ENCODE results near the gene MGA. TPM values are rescaled to one million over a fixed set of nuclear protein-coding genes. Genes with fewer than 3 reads are reported as not detected.

Gene MGA
- total RNA-seq, 1 donor from 2014 or later, result 65.2 TPM

GRCh38 chr15:41806291-41807181 lies 146.3 kb downstream of the MGA start:
- no peak for DNase-seq (ENCODE audit: low spot score)

GRCh38 chr15:41809121-41809520 lies 148.9 kb downstream of the MGA start:
- DNase-seq (ENCODE audit: low spot score), result no peak

- DNase-seq (ENCODE audit: low spot score), result no peak
Measured at GRCh38 chr15:41809526-41810220, 149.5 kb downstream of the MGA start.

- DNase-seq (ENCODE audit: low spot score), result no peak
Measured at GRCh38 chr15:41810651-41811431, 150.6 kb downstream of the MGA start.

GRCh38 chr15:41811432-41812195 lies 151.4 kb downstream of the MGA start:
- DNase-seq (ENCODE audit: low spot score), result peak; percentile 87

- no peak for DNase-seq (ENCODE audit: low spot score)
Measured at GRCh38 chr15:41812820-41813375, 152.7 kb downstream of the MGA start.

GRCh38 chr15:41813426-41813825 lies 153.2 kb downstream of the MGA start:
- no peak for DNase-seq (ENCODE audit: low spot score)

GRCh38 chr15:41814534-41814933 lies 154.3 kb downstream of the MGA start:
- no peak for DNase-seq (ENCODE audit: low spot score)

GRCh38 chr15:41816788-41817187 lies 156.6 kb downstream of the MGA start:
- DNase-seq (ENCODE audit: low spot score), result no peak

- no peak for DNase-seq (ENCODE audit: low spot score)
Measured at GRCh38 chr15:41817327-41817726, 157.1 kb downstream of the MGA start.

GRCh38 chr15:41817781-41818180 lies 157.6 kb downstream of the MGA start:
- DNase-seq (ENCODE audit: low spot score), result no peak

- no peak for DNase-seq (ENCODE audit: low spot score)
Measured at GRCh38 chr15:41819455-41820050, 159.3 kb downstream of the MGA start.

- no peak for DNase-seq (ENCODE audit: low spot score)
Measured at GRCh38 chr15:41820791-41821423, 160.7 kb downstream of the MGA start.

- DNase-seq (ENCODE audit: low spot score), result no peak
Measured at GRCh38 chr15:41821831-41822230, 161.6 kb downstream of the MGA start.

GRCh38 chr15:41822471-41822870 lies 162.3 kb downstream of the MGA start:
- DNase-seq (ENCODE audit: low spot score), result no peak

Other genes starting within 250 kb of the MGA start
- 33.2 TPM for gene RTF1, start 243.3 kb upstream of the MGA start, total RNA-seq
- gene ITPKA, start 166.5 kb upstream of the MGA start, total RNA-seq, result 0.29 TPM
- 0.73 TPM for gene LTK, start 146.6 kb upstream of the MGA start, total RNA-seq
- gene RPAP1, start 116.1 kb upstream of the MGA start, total RNA-seq, result 34.5 TPM
- gene TYRO3, start 101.2 kb upstream of the MGA start, total RNA-seq, result 9.6 TPM
- 39.6 TPM for gene MAPKBP1, start 114.1 kb downstream of the MGA start, total RNA-seq
- 48.6 TPM for gene JMJD7, start 167.7 kb downstream of the MGA start, total RNA-seq
- 30.0 TPM for gene PLA2G4B, start 178.4 kb downstream of the MGA start, total RNA-seq
- 11.9 TPM for gene SPTBN5, start 233.6 kb downstream of the MGA start, total RNA-seq

All from ureter (tissue), 1 donor.